Stomach smooth muscle (tissue), 2 donors: ENCODE data around the gene ADSS1.

Experiments used
- H3K27ac ChIP-seq: one replicate; pipeline ENCODE4 v1.7.0; 2013; ENCODE audit warnings: mild to moderate bottlenecking, low read length, inconsistent platforms
- H3K27me3 ChIP-seq, 2 donors: one replicate each; pipeline ENCODE4 v1.7.0; 2013; ENCODE audit warnings: low read length in 2 of 2; ENCODE audit not compliant: insufficient read depth in 2 of 2, control insufficient read depth in 1 of 2
- H3K36me3 ChIP-seq, 2 donors: one replicate each; pipeline ENCODE4 v1.7.0; 2013; ENCODE audit warnings: low read length in 2 of 2; ENCODE audit not compliant: control insufficient read depth in 2 of 2, insufficient read depth in 2 of 2
- H3K4me1 ChIP-seq: one replicate; pipeline ENCODE4 v1.7.0; 2013; ENCODE audit warnings: low read length; ENCODE audit not compliant: control insufficient read depth, insufficient read depth
- H3K4me3 ChIP-seq, 2 donors: one replicate each; pipeline ENCODE4 v1.7.0; 2013; ENCODE audit warnings: low read length in 2 of 2
- H3K9ac ChIP-seq, 2 donors: one replicate each; pipeline ENCODE4 v1.7.0; 2013; ENCODE audit warnings: low read length in 2 of 2, mild to moderate bottlenecking in 1 of 2
- H3K9me3 ChIP-seq, 2 donors: one replicate each; pipeline ENCODE4 v1.7.0; 2013; ENCODE audit warnings: low read length in 2 of 2; ENCODE audit not compliant: control insufficient read depth in 2 of 2
- donor health status: healthy.
- donor health status: Pancreatic carcinoma.

The ADSS1 gene

DNA sequence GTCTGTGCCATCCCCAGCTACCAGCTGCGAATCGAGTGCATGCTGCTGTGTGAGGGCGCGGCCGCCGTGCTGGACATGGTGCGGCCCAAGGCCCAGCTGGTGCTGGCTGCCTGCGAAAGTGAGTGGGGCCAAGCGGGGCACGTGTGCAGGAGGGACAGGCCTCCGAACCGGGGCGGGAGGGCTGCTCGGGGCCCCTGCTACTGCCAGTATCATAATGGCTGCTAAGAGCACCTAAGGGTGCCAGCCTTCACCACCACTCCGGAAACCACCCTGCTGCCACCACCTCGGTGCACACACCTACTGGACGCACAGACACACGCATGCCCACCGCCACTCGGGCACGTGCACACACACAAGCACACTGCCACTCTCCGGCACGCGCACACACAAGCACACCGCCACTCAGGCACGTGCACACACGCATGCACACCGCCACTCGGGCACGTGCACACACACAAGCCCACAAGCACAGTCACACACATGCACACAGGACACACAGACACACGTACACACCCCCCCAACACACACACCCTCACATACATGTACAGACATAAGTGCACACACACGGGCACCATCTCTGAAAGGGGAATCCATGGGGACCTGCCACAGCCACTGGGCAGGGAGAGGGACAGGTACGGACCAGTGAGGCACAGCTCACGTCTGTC lies 13.8 kb upstream of the ADSS1 start:
- Histone ChIP-seq H3K9me3 (no peaks in the 10 kb centered on the region), H3K36me3 (peaks cover 5 to 25% of the 10 kb centered on the region in 2 donors), H3K4me3 (no peak overlapping the region), H3K9ac (no peak overlapping the region), H3K4me1 (peaks cover 12% of the 10 kb centered on the region), H3K27me3 (no peaks in the 10 kb centered on the region), H3K27ac (no peak overlapping the region)

DNA sequence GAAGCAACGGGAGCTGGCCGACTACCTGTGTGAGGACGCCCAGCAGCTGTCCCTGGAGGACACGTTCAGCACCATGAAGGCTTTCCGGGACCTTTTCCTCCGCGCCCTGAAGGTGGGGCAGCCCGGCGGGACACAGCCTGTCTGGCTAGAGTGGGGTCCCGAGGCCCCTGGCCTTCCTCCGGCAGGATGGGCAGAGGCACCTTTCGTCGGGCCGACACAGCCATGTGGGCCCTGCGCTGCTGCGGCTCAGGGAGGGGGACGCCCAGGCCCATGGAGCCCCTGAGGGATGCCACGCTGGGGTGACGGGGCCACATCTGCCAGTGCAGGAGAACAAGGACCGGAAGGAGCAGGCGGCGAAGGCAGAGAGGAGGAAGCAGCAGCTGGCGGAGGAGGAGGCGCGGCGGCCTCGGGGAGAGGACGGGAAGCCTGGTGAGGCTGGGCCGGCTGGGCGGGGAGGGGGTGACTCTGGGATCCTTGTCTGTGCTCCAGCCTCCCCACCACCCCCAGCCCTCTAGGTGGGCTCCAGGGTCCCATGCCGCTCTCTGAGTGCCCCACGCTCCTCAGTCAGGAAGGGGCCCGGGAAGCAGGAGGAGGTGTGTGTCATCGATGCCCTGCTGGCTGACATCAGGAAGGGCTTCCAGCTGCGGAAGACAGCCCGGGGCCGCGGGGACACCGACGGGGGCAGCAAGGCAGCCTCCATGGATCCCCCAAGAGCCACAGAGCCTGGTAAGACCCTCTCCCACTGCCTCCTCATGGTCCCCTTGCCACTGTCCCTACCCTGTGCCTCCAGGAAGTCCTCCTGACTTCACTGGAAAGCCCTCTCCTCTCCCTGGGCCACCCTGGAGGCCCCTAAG lies 10.9 kb upstream of the ADSS1 start:
- Histone ChIP-seq H3K27ac (no peak overlapping the region), H3K9ac (no peak overlapping the region), H3K4me1 (peaks cover 10% of the 10 kb centered on the region), H3K9me3 (no peaks in the 10 kb centered on the region), H3K4me3 (no peak overlapping the region), H3K27me3 (no peaks in the 10 kb centered on the region), H3K36me3 (peaks cover 5 to 21% of the 10 kb centered on the region in 2 donors)

DNA sequence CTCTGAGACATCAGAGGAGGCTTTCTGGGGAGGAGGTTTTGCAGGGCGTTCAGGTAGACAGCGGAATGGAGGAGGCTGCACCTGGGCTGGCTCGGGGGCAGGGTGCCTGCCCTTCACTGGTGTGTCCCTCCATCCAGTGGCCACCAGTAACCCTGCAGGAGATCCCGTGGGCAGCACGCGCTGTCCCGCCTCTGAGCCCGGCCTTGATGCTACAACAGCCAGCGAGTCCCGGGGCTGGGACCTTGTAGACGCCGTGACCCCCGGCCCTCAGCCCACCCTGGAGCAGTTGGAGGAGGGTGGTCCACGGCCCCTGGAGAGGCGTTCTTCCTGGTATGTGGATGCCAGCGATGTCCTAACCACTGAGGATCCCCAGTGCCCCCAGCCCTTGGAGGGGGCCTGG lies 10.0 kb upstream of the ADSS1 start:
- H3K9ac ChIP-seq, result no peak overlapping the region
- no peak overlapping the region for H3K27ac ChIP-seq
- no peaks in the 10 kb centered on the region for H3K27me3 ChIP-seq
- H3K36me3 ChIP-seq, result peaks cover 5 to 21% of the 10 kb centered on the region in 2 donors
- H3K4me3 ChIP-seq, result no peak overlapping the region
- H3K4me1 ChIP-seq, result peaks cover 2% of the 10 kb centered on the region
- H3K9me3 ChIP-seq, result no peaks in the 10 kb centered on the region

DNA sequence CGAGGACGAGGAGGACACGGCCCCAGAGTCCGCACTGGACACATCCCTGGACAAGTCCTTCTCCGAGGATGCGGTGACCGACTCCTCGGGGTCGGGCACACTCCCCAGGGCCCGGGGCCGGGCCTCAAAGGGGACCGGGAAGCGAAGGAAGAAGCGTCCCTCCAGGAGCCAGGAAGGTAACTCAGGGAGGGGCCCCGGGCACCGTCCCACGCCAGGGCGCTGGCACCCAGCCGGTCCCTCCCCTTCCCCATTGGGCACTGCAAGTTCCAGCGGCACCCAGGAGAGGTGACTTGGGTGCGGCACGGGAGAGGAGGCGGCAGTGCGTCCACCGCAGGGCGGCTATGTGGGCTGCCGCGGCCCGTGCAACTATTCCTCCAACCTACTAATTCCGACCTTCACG lies 9.3 kb upstream of the ADSS1 start:
- no peak overlapping the region for H3K27ac ChIP-seq
- peaks cover 5 to 21% of the 10 kb centered on the region in 2 donors for H3K36me3 ChIP-seq
- H3K4me3 ChIP-seq, result no peak overlapping the region
- H3K9me3 ChIP-seq, result no peaks in the 10 kb centered on the region
- no peaks in the 10 kb centered on the region for H3K27me3 ChIP-seq
- peaks cover 2% of the 10 kb centered on the region for H3K4me1 ChIP-seq
- no peak overlapping the region for H3K9ac ChIP-seq

GRCh38 chr14:104715416-104715815 lies 8.6 kb upstream of the ADSS1 start:
- Histone ChIP-seq H3K36me3 (peaks cover 5 to 24% of the 10 kb centered on the region in 2 donors), H3K27me3 (no peaks in the 10 kb centered on the region), H3K27ac (no peak overlapping the region), H3K9me3 (no peaks in the 10 kb centered on the region), H3K4me3 (no peak overlapping the region), H3K4me1 (peaks cover 2% of the 10 kb centered on the region), H3K9ac (no peak overlapping the region)

- Histone ChIP-seq H3K4me1 (peaks cover 2% of the 10 kb centered on the region), H3K27me3 (no peaks in the 10 kb centered on the region), H3K9ac (no peak overlapping the region), H3K9me3 (no peaks in the 10 kb centered on the region), H3K27ac (no peak overlapping the region), H3K4me3 (no peak overlapping the region), H3K36me3 (peaks cover 5 to 21% of the 10 kb centered on the region in 2 donors)
These were observed 8.2 kb upstream of the ADSS1 start for GRCh38 chr14:104715871-104716270.

DNA sequence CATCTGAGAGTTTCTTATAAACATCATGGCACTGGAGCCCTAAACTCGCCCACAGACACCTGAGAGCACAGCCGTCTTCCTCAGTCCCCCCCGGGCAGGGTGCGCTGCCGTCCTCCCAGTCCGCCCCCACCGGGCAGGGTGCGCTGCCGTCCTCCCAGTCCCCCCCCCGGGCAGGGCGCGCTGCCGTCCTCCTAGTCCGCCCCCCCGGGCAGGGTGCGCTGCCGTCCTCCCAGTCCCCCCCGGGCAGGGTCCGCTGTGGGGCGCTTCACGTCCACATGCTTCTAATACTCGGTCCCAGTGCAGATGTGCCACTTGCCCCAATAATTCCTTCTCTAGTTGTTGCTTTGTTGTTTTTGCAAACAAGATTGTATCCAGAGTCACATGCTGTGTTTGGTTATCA lies 6.9 kb upstream of the ADSS1 start:
- H3K27ac ChIP-seq, result no peak overlapping the region
- no peak overlapping the region for H3K9ac ChIP-seq
- no peak overlapping the region for H3K4me3 ChIP-seq
- no peaks in the 10 kb centered on the region for H3K9me3 ChIP-seq
- peaks cover 5 to 15% of the 10 kb centered on the region in 2 donors for H3K36me3 ChIP-seq
- H3K4me1 ChIP-seq, result peaks cover 9% of the 10 kb centered on the region
- H3K27me3 ChIP-seq, result no peaks in the 10 kb centered on the region

- H3K9me3 ChIP-seq, result no peaks in the 10 kb centered on the region
- no peak overlapping the region for H3K9ac ChIP-seq
- H3K4me1 ChIP-seq, result peaks cover 14% of the 10 kb centered on the region
- peaks cover 5 to 14% of the 10 kb centered on the region in 2 donors for H3K36me3 ChIP-seq
- H3K4me3 ChIP-seq, result no peak overlapping the region
- H3K27ac ChIP-seq, result no peak overlapping the region
- H3K27me3 ChIP-seq, result no peaks in the 10 kb centered on the region
These were observed 6.4 kb upstream of the ADSS1 start for GRCh38 chr14:104717646-104718045.

DNA sequence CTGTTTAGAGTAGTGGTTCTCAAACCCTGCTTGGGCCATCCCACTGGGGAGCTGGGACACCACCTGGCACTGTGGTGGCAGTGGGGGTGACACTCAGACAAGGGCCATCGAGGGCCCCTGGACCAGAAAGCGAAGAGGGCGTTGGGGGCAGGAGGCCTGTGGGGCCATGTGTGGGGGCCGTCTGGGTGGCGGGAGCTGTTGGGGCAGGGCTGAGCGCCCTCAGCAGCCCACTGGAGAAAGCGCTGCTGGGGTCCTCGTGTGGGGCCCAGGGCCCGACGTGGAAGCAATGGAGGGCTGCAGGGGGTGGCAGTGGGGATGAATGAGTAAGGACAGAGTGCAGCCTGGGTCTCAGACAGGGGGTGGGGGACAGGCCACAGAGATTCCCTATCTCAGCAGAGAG lies 5.9 kb upstream of the ADSS1 start:
- no peak overlapping the region for H3K27ac ChIP-seq
- peaks cover 17% of the 10 kb centered on the region for H3K4me1 ChIP-seq
- peaks cover 5 to 9% of the 10 kb centered on the region in 2 donors for H3K36me3 ChIP-seq

GRCh38 chr14:104718871-104719270 lies 5.2 kb upstream of the ADSS1 start:
- Histone ChIP-seq H3K27ac (no peak overlapping the region), H3K27me3 (peaks cover 0 to 5% of the 10 kb centered on the region in 2 donors), H3K9me3 (no peaks in the 10 kb centered on the region), H3K36me3 (peaks cover 0 to 7% of the 10 kb centered on the region in 2 donors), H3K9ac (no peak overlapping the region), H3K4me3 (no peak overlapping the region), H3K4me1 (peaks cover 22% of the 10 kb centered on the region)

More for the DNA sequence above, 5.9 kb upstream of the ADSS1 start:
- no peak overlapping the region for H3K9ac ChIP-seq
- no peaks in the 10 kb centered on the region for H3K9me3 ChIP-seq
- peaks cover 0 to under 1% of the 10 kb centered on the region in 2 donors for H3K27me3 ChIP-seq
- no peak overlapping the region for H3K4me3 ChIP-seq

DNA sequence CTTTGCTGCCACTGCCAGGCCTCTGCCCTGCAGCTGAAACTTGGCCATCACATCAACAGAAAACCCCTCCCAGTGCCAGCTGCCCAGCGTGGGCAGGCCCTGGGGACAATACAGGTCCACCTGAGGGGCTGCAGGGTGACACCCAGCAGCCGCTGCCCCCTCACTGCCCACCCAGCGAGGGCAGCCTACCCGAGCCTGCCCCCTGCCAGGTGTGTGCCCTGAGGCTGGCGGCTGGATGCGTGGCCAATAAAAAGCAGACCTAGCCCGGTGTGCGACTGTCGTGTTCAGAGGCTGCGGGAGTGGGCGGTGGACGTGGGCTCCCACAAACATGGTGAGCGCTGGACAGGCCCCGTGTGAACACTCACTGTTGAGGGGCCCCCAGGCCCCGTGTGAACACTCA lies 4.7 kb upstream of the ADSS1 start:
- Histone ChIP-seq H3K4me1 (peaks cover 22% of the 10 kb centered on the region), H3K4me3 (no peak overlapping the region), H3K27ac (no peak overlapping the region), H3K9me3 (no peaks in the 10 kb centered on the region), H3K9ac (no peak overlapping the region), H3K36me3 (peaks cover 0 to 6% of the 10 kb centered on the region in 2 donors), H3K27me3 (peaks cover 0 to 7% of the 10 kb centered on the region in 2 donors)
